ENCODE results near the gene ALCAM.
A peak's percentile ranks its signal among the peaks of the same experiment; 100 is the strongest.

ALCAM gene

GRCh38 chr3:105366326-105367062 lies at the start of gene ALCAM:
ALCAM (plus strand) TSS chr3:105366909.
- peak; percentile 96 for DNase-seq (ENCODE audit: low read depth, low spot score)

- DNase-seq (ENCODE audit: low read depth, low spot score), result no peak
These were observed 48.9 kb upstream of the ALCAM start for GRCh38 chr3:105317841-105318240.

- no peak for DNase-seq (ENCODE audit: low read depth, low spot score)
These were observed 44.0 kb upstream of the ALCAM start for GRCh38 chr3:105322570-105323273.

GRCh38 chr3:105323274-105323599 lies 43.5 kb upstream of the ALCAM start:
- no peak for DNase-seq (ENCODE audit: low read depth, low spot score)

GRCh38 chr3:105324951-105325350 lies 41.8 kb upstream of the ALCAM start:
- no peak for DNase-seq (ENCODE audit: low read depth, low spot score)

- DNase-seq (ENCODE audit: low read depth, low spot score), result no peak
These were observed 38.9 kb upstream of the ALCAM start for GRCh38 chr3:105327662-105328337.

GRCh38 chr3:105328338-105328730 lies 38.4 kb upstream of the ALCAM start:
- no peak for DNase-seq (ENCODE audit: low read depth, low spot score)

- no peak for DNase-seq (ENCODE audit: low read depth, low spot score)
These were observed 33.7 kb upstream of the ALCAM start for GRCh38 chr3:105332961-105333360.

GRCh38 chr3:105334138-105334882 lies 32.4 kb upstream of the ALCAM start:
- no peak for DNase-seq (ENCODE audit: low read depth, low spot score)

GRCh38 chr3:105339946-105340345 lies 26.8 kb upstream of the ALCAM start:
- no peak for DNase-seq (ENCODE audit: low read depth, low spot score)

- DNase-seq (ENCODE audit: low read depth, low spot score), result no peak
These were observed 22.7 kb upstream of the ALCAM start for GRCh38 chr3:105343991-105344390.

- no peak for DNase-seq (ENCODE audit: low read depth, low spot score)
These were observed 21.6 kb upstream of the ALCAM start for GRCh38 chr3:105345156-105345555.

- DNase-seq (ENCODE audit: low read depth, low spot score), result no peak
These were observed 18.9 kb upstream of the ALCAM start for GRCh38 chr3:105347625-105348302.

- no peak for DNase-seq (ENCODE audit: low read depth, low spot score)
These were observed 18.4 kb upstream of the ALCAM start for GRCh38 chr3:105348307-105348706.

GRCh38 chr3:105349684-105350387 lies 16.9 kb upstream of the ALCAM start:
- no peak for DNase-seq (ENCODE audit: low read depth, low spot score)

GRCh38 chr3:105351821-105352220 lies 14.9 kb upstream of the ALCAM start:
- no peak for DNase-seq (ENCODE audit: low read depth, low spot score)

GRCh38 chr3:105352976-105353375 lies 13.7 kb upstream of the ALCAM start:
- no peak for DNase-seq (ENCODE audit: low read depth, low spot score)

GRCh38 chr3:105353485-105354161 lies 13.1 kb upstream of the ALCAM start:
- DNase-seq (ENCODE audit: low read depth, low spot score), result no peak

- no peak for DNase-seq (ENCODE audit: low read depth, low spot score)
These were observed 12.3 kb upstream of the ALCAM start for GRCh38 chr3:105354429-105354828.

GRCh38 chr3:105355408-105356061 lies 11.2 kb upstream of the ALCAM start:
- DNase-seq (ENCODE audit: low read depth, low spot score), result no peak
